H54 (cell line): ENCODE measurements around the gene SP140L.

Source experiments
- DNase-seq: peaks from one replicate; pipeline ENCODE4 v3.0.0; 2011; ENCODE audit warnings: low spot score, mixed read lengths; ENCODE audit not compliant: insufficient read length
- FAIRE-seq: peaks from 3 replicates; lab custom pipeline; 2011; peaks lifted over from hg19 to GRCh38; lab: Jason Lieb, UNC
- POLR2A ChIP-seq: IDR thresholded peaks from 2 replicates; pipeline ENCODE4 v1.6.1; 2011; ENCODE audit warnings: low read depth, mild to moderate bottlenecking, low read length

SP140L gene

DNA sequence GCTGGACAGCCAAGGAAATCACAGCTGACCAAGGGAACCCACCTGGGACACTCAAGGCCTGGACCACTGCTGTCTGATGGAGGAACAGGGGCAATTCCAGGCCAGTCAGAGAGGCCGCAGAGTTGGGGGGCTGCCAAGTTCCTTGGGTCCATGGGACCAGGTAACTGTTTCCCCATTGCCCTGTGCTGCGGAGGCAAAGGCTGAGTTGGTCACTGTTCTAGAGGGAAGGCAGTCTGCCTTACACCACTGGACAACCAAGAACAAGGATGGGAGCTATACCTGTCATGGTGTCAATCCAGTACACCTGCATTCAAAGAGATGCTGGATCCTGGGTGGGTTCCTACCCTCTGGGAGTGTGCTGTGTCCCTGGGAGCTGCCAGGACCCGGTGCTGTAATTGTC lies 9.6 kb upstream of the SP140L start:
- no peak for DNase-seq
- no peak for TF ChIP-seq POLR2A
- no peak for FAIRE-seq

DNA sequence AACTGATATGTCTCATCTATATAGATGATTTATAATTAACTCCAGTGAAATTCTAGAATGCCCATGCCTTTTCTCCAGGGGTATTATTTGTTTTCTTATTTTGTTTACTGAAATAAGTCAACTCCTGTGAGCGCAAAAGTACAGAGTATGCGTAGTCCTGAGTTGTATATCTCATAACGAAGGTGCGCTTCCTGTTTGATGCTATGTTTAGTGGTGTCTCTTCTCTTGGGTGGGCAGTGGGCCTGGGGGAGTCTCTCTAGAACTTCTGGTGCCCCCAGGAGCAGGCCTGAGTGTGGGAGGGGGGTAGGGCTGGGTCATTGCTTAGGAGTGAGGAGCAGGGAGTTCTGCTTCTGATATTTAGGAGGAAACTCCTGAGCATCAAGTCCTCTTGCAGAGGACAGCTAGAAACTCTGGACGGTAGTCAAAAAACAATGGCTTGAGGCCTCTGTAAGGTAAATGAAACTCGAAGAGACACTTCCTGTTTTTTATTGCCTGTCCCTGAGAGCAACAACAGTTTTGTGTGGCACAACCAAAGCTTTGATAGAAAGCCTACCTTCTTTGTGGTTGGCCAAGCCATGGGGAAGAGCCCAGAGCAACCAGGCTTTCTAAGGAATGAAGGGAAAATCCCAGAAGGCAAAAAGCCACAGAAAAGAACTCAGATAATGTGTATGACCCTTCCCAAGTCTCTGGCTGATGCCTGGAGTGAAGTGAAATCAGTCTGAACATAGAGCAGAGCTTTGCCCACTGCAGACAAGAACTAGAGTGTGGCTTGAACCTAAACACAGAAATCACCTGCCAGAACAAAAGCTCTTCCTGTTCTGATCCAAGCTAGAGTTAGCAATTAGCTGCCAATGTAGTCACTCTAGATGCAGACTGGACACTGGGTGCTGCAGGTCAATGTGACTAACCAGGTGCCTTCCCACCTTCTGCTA lies 8.5 kb upstream of the SP140L start:
- FAIRE-seq (no peak), DNase-seq (no peak)

DNA sequence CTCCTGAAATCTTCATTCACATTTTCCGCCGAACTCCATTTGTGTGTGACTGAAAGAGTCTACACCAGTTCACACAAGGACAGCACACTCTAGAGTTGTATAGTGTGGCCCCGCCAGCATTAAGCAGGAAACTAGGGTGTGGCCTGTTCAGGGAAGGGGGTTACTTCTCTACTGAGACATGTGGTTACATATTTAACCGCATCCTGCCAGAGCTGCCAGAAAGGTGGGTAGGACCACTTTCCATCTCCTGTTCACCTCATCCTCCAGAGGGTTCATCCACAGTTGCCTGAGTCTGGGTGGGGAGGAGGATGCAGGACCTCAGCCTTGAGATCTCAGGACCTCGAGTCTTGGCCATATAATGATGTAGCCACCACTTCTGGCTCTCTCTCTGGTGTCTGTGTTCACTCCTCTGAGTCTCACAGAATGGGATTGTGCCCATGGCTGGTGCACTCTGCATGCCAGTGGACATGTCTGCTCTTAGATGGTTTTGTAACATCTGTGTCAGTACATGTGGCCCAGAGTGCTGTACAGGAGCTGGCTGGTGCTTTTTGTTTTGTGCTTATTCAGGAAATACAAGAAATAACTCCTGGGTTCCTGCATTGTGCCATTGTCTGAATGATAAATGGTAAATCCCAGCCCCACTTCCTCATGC lies 7.7 kb upstream of the SP140L start:
- DNase-seq = no peak
- TF ChIP-seq POLR2A = no peak
- FAIRE-seq = no peak

More for the DNA sequence above, 8.5 kb upstream of the SP140L start:
- TF ChIP-seq POLR2A = no peak

DNA sequence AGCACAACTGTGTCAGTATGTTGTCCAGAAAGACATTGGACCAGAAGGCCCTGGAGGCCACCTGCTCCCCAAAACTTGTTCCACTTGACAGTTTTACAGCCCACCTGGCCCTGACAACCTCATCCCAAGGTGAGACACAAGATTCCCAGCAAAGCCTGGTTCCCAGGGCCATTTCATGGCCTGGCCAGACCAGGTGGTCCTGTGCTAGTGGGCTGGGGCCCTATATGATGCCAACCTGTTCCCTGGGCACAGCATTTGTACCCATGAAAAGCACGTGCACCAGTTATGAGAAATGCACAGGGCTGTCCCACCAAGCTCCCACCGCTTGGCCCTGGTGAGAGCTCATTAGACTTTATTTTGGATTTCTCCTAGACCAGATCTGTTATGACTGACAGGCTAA lies 6.0 kb upstream of the SP140L start:
- FAIRE-seq = no peak
- DNase-seq = no peak
- no peak for TF ChIP-seq POLR2A

DNA sequence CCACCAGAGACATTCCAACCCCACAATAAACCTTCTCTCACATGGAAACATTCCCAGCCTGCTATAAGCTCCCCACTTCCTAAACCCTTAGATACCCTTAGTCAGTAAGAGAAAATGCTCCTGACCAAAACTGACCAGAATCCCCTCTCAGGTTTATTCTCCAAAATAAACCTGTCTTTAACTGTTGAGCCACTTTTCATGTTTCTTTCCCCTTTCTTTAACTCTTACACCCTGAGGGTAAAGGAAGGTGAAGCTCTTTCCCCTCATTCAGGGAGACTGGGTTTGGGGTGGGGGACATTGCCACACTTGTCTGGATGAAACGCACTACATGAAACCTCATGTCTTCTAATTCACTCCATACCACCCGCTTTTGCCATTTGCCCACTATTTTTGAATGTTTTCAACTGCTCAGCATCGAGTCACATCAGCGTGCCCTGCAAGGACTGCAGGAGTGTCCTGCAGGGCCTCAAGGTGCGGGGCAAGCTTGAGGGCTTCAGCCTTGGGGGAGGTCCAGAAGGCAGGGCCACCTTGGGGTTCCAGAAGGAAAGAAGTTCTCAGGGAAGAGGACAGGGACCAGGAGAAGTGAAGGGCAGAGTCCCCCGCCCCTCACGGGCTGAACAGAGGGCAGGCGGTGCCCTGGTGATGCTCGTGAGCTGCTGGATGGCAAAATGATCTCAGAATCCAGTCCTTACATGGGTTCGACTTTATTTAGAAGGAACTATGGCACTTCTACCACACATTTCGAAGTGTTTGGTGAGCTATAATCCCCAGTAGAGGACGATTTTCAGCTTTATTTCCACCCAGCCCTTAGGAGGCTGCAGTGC lies 4.2 kb upstream of the SP140L start:
- TF ChIP-seq POLR2A = no peak
- FAIRE-seq = no peak
- no peak for DNase-seq

DNA sequence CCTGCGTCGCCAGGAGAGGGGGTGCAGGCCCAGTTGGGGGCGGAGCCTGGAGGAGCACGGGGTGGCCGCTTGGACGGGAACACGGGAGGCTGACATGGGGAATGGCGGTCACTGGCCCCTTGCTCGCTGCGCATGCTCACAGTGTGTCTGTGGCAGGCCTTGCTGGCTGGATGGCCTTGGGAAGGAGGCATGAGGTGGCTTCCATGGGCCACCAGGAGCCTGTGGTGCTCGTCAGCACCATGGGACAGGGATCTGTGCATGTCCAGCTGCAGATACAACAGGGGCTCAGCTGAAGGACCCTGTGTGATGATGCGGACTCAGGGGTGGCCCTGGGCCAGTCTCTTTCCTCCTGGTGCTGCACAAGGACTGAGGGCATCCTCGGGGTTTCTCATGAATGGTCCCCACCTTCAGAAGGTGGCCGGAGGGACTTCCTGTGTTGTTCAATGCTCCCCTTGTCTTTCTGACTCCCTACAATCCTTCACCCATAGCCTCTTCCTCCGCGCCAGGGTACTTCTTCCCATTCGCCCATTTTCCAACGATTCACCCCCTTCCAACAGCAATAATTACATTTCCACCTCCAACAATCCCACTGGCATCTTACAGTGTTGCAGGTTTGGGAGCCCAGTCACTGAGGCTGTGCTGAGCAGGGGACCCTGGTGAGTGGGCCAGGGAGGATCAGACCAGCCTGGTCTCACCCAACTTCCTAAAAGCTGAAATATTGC lies 3.4 kb upstream of the SP140L start:
- FAIRE-seq (no peak), DNase-seq (no peak)
- TF ChIP-seq POLR2A = no peak

DNA sequence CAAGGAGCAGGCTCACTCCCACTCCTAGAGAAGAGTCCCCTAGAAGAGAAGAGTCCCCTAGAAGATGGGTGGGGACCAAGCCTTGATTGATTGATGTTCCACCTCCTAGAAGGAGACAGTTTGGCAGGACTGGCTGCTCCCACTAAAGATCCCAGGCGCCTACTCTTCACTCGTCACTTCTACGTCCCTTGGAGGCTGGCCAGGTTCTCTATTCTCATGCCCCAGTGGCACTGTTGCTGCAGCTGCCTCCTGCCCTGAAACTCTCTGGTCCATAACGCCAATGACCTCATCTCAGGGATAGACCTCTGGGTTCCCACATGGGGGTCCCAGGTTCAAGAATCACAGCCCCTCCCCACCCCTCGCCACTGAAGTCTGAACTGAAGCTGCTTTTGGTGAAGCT lies 2.5 kb upstream of the SP140L start:
- FAIRE-seq (no peak), DNase-seq (no peak)
- TF ChIP-seq POLR2A = no peak

DNA sequence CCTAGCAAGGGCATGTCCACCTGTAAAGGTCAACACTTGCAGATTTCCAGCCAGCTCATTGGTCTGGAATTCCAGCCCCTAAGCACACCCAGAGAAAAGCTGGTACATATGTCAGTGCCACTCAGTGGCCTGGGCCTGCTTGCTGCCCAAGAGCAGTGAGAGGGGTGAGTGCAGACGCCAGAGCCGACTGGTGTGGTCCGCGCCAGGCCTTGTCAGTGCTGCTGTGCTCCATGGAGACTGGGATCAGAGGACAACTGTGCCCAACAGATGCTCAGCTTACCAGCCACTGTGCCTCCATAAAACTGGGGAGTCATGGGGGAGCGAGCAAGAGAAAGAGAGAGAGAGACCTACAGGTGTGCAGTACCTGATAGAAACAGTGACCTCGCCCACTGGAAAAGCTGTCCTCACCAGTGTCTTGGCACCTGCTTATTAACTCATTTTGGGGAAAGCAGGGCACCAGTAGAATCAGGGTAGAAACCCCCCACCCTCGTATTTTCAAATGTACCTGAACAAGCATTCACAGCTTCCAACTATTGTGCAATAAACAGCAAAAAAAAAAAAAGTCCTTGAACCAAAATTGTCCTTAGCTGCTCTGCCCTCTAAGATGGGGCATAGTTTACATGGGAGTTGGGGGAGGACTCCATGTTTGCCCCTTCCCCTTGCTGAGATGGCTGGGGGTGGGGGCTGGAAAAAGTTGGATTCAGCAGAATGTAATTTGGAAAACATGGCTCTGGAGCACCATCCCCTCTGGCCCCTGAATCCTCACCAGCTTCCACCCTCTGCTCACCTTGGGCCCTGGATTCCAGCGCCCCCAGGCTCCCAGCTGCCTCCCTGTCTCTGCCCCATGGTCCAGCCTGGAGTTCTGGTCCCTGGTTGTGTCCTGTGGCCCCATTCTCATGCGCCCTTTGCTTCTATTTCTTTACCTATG lies 1.4 kb upstream of the SP140L start:
- TF ChIP-seq POLR2A = no peak
- DNase-seq (no peak), FAIRE-seq (no peak)

DNA sequence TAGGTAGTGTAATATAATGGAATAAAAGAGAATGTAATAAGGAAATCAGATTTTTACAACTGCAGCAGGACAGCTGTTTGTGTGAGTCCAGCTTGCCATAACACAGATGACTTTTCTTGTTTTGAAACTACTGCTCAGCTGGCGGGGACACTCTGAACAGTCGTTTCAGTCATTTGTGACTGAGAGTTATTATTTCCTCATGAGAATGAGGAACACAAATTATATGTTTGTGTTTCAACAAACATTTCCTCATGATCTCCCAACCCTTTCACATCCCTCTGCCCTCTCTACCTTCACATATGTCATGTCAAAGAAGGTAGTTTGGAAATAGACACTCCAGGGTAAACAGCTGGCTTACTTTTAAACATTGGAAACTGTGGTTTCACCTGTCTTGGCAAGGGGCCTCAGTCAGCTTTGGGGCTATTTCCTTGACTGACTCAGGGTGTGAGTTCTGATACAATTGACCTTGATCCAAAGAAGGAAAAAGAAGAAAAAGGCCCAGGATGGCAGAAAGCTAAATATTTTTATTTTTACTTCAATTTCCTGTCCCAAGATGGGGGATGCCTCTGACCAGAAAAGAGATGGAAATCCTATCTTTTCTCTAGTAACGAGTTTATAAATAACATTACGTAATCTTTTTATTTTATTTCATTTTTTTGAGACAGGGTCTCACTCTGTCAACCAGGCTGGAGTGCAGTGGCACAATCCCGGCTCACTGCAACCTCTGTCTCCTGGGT lies 593 bp downstream of the SP140L start:
- no peak for TF ChIP-seq POLR2A
- FAIRE-seq = no peak
- no peak for DNase-seq

DNA sequence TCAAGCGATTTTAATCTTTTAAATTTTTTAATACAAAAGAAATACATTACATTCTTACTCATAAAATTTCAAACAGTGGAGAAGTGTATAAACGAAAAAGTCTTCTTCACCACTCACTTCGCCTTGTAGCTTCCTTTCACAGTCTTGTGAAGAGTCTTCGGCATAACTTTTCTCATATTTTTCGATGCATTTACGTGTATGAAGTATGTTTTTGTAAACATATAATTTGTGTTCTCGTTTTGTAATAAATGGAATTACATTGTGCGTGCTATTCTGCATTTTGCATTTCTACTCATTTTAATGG lies 1.1 kb downstream of the SP140L start:
- no peak for DNase-seq
- no peak for TF ChIP-seq POLR2A
- no peak for FAIRE-seq

DNA sequence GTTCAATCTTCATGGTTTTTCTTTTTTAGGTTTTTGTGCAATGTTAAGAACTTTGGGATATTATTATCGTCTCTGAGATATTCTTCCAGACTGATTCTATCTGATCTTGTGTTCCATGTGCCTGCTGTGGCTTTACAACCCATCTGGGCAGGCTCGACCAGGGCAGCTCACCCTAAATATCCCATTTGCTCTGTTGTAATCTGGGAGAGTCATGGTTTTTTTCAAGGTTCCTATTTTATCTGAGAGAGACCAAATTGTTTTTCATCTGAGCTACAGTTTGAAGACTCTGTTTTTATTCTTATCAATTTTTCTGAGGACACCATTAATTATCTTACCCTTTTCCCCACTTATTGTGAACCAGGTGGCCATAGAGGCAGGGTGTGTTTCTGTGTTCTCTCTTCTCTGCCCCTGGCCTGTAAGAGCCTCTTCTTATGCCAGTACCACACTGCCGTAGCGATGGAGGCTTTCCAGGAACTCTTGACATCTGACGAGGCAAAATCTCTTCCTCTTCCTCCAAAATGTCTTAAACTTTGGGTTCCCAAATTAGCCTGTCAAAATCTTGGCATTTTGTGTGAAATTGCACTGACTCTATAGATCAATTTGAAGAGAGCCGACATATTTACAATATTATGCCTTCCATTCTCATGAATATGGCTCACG lies 3.1 kb downstream of the SP140L start:
- FAIRE-seq (no peak), DNase-seq (no peak)
- TF ChIP-seq POLR2A = no peak

DNA sequence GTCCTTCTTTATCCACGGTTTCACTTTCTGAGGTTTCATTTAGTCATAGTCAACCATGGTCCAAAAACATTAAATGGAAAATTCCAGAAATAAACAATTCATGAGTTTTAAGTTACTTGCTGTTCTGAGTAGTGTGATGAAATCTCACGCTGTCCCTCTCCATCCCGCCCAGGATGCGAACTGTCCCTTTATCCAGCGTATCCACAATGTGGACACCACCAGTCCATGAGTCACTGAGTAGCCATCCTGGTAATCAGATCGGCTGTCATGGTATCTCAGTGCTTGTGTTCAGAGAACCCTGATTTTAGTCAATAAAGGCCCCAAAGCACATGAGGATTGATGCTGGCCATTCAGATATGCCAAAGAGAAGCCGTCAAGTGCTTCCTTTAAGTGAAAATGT lies 3.7 kb downstream of the SP140L start:
- no peak for FAIRE-seq
- TF ChIP-seq POLR2A = no peak
- DNase-seq = no peak
